Measurements from ENCODE around the gene SLC5A2.

SLC5A2 gene

DNA sequence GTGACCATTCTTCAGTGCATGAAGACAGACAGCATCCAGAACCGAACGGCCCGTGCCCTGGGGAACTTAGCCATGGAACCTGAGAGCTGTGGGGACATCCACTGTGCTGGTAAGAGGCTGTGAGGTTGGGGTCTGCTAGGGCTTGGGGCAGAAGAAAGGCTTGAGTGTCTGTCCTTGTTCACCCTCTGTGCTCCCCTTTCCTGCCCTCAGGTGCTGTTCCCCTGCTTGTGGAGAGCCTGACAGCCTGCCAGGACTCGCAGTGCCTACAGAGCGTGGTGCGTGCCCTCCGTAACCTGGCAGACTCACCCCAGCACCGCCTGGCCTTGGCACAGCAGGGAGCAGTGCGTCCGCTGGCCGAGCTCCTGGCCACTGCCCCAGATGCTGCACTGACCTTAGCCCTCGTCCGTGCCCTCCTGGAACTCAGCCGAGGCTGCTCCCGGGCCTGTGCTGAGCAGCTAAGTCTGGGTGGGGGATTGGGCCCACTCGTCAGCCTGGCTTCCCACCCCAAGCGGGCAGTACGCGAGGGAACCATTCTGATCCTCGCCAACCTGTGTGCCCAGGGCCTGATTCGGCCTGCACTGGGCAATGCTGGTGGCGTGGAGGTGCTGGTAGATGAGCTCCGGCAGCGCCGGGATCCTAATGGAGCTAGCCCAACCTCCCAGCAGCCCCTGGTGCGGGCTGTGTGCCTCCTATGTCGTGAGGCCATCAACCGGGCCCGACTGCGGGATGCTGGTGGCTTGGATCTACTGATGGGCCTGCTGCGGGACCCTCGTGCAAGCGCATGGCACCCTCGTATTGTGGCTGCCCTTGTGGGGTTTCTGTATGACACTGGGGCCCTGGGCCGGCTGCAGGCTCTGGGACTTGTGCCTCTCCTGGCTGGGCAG, 20.8 kb upstream of the SLC5A2 start:
- Histone ChIP-seq H3K9me2 (replicated peaks; ENCODE audit: control insufficient read depth, low read length) (no peaks in the 10 kb centered on the region), H3K79me2 (ENCODE audit: control insufficient read depth, low read length) (peaks cover 22% of the 10 kb centered on the region), H3K4me2 (ENCODE audit: low read length) (no peak overlapping the region), H4K20me1 (ENCODE audit: control insufficient read depth, insufficient read depth, low read depth, low read length) (peaks cover 13% of the 10 kb centered on the region), H3F3A (ENCODE audit: control insufficient read depth, insufficient read depth) (no peaks in the 10 kb centered on the region), H3K4me1 (ENCODE audit: control insufficient read depth, low read length) (peaks cover 25% of the 10 kb centered on the region), H3K36me3 (ENCODE audit: control insufficient read depth, low read length) (peaks cover 11% of the 10 kb centered on the region), H3K27ac (ENCODE audit: low read depth, low read length) (no peak overlapping the region), H3K4me3 (ENCODE audit: low read length) (no peak overlapping the region), H3K9me3 (ENCODE audit: control insufficient read depth, insufficient read depth, low read length) (no peaks in the 10 kb centered on the region), H3K27me3 (ENCODE audit: control insufficient read depth, low read length) (no peaks in the 10 kb centered on the region; the same call in 1 of the 2 replicates)
- no peak for TF ChIP-seq EZH2phosphoT487 (IDR thresholded peaks at IDR 0.05; ENCODE audit: borderline replicate concordance, low read length)
- TF ChIP-seq, protein P1, sequence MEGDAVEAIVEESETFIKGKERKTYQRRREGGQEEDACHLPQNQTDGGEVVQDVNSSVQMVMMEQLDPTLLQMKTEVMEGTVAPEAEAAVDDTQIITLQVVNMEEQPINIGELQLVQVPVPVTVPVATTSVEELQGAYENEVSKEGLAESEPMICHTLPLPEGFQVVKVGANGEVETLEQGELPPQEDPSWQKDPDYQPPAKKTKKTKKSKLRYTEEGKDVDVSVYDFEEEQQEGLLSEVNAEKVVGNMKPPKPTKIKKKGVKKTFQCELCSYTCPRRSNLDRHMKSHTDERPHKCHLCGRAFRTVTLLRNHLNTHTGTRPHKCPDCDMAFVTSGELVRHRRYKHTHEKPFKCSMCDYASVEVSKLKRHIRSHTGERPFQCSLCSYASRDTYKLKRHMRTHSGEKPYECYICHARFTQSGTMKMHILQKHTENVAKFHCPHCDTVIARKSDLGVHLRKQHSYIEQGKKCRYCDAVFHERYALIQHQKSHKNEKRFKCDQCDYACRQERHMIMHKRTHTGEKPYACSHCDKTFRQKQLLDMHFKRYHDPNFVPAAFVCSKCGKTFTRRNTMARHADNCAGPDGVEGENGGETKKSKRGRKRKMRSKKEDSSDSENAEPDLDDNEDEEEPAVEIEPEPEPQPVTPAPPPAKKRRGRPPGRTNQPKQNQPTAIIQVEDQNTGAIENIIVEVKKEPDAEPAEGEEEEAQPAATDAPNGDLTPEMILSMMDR (IDR thresholded peaks at IDR 0.05; ENCODE audit: low read depth, low read length, poor library complexity, severe bottlenecking) = no peak

DNA sequence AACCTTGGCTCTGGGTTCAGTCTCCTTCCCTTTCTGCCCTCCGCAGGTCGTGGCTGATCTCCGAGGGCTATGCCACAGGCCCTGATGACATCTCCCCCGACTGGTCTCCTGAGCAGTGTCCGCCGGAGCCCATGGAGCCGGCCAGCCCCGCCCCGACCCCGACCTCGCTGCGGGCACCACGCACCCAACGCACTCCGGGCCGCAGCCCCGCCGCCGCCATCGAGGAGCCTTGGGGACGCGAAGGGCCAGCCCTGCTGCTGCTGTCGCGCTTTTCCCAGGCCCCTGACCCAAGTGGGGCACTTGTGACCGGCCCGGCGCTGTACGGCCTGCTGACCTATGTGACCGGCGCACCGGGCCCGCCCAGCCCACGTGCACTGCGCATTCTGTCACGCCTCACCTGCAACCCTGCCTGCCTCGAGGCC, 18.6 kb upstream of the SLC5A2 start:
- Histone ChIP-seq H3K4me3 (ENCODE audit: low read length) (no peak overlapping the region), H3K4me2 (ENCODE audit: low read length) (no peak overlapping the region), H3K4me1 (ENCODE audit: control insufficient read depth, low read length) (peaks cover 18% of the 10 kb centered on the region), H3K27ac (ENCODE audit: low read depth, low read length) (no peak overlapping the region), H3K9me3 (ENCODE audit: control insufficient read depth, insufficient read depth, low read length) (no peaks in the 10 kb centered on the region), H4K20me1 (ENCODE audit: control insufficient read depth, insufficient read depth, low read depth, low read length) (peaks cover 6% of the 10 kb centered on the region), H3K27me3 (ENCODE audit: control insufficient read depth, low read length) (no peaks in the 10 kb centered on the region; the same call in 1 of the 2 replicates), H3K36me3 (ENCODE audit: control insufficient read depth, low read length) (no peaks in the 10 kb centered on the region), H3K79me2 (ENCODE audit: control insufficient read depth, low read length) (0 out of 2 replicates have a peak, but pooled peaks cover 4% of the 10 kb centered on the region), H3K9me2 (replicated peaks; ENCODE audit: control insufficient read depth, low read length) (no peaks in the 10 kb centered on the region), H3F3A (ENCODE audit: control insufficient read depth, insufficient read depth) (no peaks in the 10 kb centered on the region)
- TF ChIP-seq EZH2phosphoT487 (IDR thresholded peaks at IDR 0.05; ENCODE audit: borderline replicate concordance, low read length) = no peak
- TF ChIP-seq, protein P1 (IDR thresholded peaks at IDR 0.05; ENCODE audit: low read depth, low read length, poor library complexity, severe bottlenecking) = no peak

DNA sequence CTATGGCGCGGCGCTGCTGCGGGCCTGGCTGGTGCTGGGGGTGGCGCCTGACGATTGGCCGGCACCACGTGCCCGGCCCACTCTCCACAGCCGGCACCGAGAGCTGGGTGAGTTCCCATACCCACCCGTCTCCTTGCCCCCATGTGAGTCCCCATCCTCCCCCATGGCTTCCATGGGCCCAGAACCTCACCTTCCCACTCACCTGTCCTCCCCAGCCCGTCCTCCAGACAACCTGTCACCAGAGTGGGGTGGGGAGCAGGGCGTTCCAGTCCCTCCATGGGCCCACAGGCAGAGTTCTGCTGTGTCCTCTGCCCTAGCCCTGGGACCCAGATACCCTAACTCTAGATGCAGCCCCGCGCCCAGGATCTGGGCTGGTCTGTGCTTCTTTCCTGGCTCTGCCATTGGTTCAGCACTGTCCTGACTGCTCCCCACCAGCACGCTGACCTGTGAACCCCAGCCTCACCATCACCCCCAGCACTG, 18.1 kb upstream of the SLC5A2 start:
- H3K27ac ChIP-seq (ENCODE audit: low read depth, low read length) = no peak overlapping the region
- peaks cover 6% of the 10 kb centered on the region for H4K20me1 ChIP-seq (ENCODE audit: control insufficient read depth, insufficient read depth, low read depth, low read length)
- H3K9me2 ChIP-seq (replicated peaks; ENCODE audit: control insufficient read depth, low read length) = no peaks in the 10 kb centered on the region
- H3K4me3 ChIP-seq (ENCODE audit: low read length) = no peak overlapping the region
- H3K79me2 ChIP-seq (ENCODE audit: control insufficient read depth, low read length) = 0 out of 2 replicates have a peak, but pooled peaks cover 4% of the 10 kb centered on the region
- H3K4me2 ChIP-seq (ENCODE audit: low read length) = no peak overlapping the region
- no peaks in the 10 kb centered on the region for H3K36me3 ChIP-seq (ENCODE audit: control insufficient read depth, low read length)
- H3F3A ChIP-seq (ENCODE audit: control insufficient read depth, insufficient read depth) = no peaks in the 10 kb centered on the region
- H3K4me1 ChIP-seq (ENCODE audit: control insufficient read depth, low read length) = peaks cover 18% of the 10 kb centered on the region
- H3K9me3 ChIP-seq (ENCODE audit: control insufficient read depth, insufficient read depth, low read length) = no peaks in the 10 kb centered on the region
- TF ChIP-seq, protein P1 (IDR thresholded peaks at IDR 0.05; ENCODE audit: low read depth, low read length, poor library complexity, severe bottlenecking) = no peak
- TF ChIP-seq EZH2phosphoT487 (IDR thresholded peaks at IDR 0.05; ENCODE audit: borderline replicate concordance, low read length) = no peak
- no peaks in the 10 kb centered on the region; the same call in 1 of the 2 replicates for H3K27me3 ChIP-seq (ENCODE audit: control insufficient read depth, low read length)
